Activated T-helper 9 cell treated with anti-CD3 and anti-CD28 coated beads, Interleukin-2, amount 50 U/mL, for 16 hours (primary cell): ENCODE results near the gene PGP.

Source experiments
- DNase-seq: peaks from one replicate; pipeline ENCODE4 v3.0.0-alpha.2; 2020; ENCODE audit warnings: low read depth

The PGP gene

GRCh38 chr16:2163211-2163881 lies 51.3 kb downstream of the PGP start:
- DNase-seq = no peak

GRCh38 chr16:2162676-2163118 lies 51.9 kb downstream of the PGP start:
- no peak for DNase-seq

GRCh38 chr16:2161911-2162310 lies 52.7 kb downstream of the PGP start:
- DNase-seq = no peak
